ENCODE measurements around the gene FGF21. TPM values are rescaled to one million over a fixed set of nuclear protein-coding genes. Genes with fewer than 3 reads are reported as not detected.

FGF21 gene
- total RNA-seq, 2 donors from 2014 or later = not detected

- peaks cover 7 to 16% of the 10 kb centered on the region in 2 donors for H3K4me1 ChIP-seq (ENCODE audit: control insufficient read depth in 1 of 2, low read depth in 2 of 2)
- DNase-seq (ENCODE audit: low spot score) (no peak), ATAC-seq (ENCODE audit: insufficient number of reproducible peaks, low FRiP score, low read depth) (no peak)
- no peaks in the 10 kb centered on the region for H3K27me3 ChIP-seq (replicated peaks; ENCODE audit: insufficient read depth)
- H3K36me3 ChIP-seq = peaks cover 6% of the 10 kb centered on the region
- TF ChIP-seq, protein P1, sequence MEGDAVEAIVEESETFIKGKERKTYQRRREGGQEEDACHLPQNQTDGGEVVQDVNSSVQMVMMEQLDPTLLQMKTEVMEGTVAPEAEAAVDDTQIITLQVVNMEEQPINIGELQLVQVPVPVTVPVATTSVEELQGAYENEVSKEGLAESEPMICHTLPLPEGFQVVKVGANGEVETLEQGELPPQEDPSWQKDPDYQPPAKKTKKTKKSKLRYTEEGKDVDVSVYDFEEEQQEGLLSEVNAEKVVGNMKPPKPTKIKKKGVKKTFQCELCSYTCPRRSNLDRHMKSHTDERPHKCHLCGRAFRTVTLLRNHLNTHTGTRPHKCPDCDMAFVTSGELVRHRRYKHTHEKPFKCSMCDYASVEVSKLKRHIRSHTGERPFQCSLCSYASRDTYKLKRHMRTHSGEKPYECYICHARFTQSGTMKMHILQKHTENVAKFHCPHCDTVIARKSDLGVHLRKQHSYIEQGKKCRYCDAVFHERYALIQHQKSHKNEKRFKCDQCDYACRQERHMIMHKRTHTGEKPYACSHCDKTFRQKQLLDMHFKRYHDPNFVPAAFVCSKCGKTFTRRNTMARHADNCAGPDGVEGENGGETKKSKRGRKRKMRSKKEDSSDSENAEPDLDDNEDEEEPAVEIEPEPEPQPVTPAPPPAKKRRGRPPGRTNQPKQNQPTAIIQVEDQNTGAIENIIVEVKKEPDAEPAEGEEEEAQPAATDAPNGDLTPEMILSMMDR (IDR thresholded peaks at IDR 0.05) = no peak
- peak overlapping the region in 1 of 2 donors; percentile 38 for H3K27ac ChIP-seq
- no peak overlapping the region for H3K4me3 ChIP-seq
- H3K9me3 ChIP-seq = no peaks in the 10 kb centered on the region
These were observed 43.6 kb downstream of the FGF21 start for GRCh38 chr19:48798937-48799336.

GRCh38 chr19:48799358-48800300 lies 44.3 kb downstream of the FGF21 start:
- Histone ChIP-seq H3K27me3 (replicated peaks; ENCODE audit: insufficient read depth) (no peaks in the 10 kb centered on the region), H3K4me3 (no peak overlapping the region), H3K4me1 (ENCODE audit: control insufficient read depth in 1 of 2, low read depth in 2 of 2) (peaks cover 7 to 14% of the 10 kb centered on the region in 2 donors), H3K36me3 (peaks cover 6% of the 10 kb centered on the region), H3K9me3 (no peaks in the 10 kb centered on the region), H3K27ac (no peak overlapping the region)
- ATAC-seq (ENCODE audit: insufficient number of reproducible peaks, low FRiP score, low read depth) (no peak), DNase-seq (ENCODE audit: low spot score) (no peak)
- TF ChIP-seq, protein P1 (IDR thresholded peaks at IDR 0.05) = no peak

- no peak overlapping the region for H3K4me3 ChIP-seq
- TF ChIP-seq, protein P1 (IDR thresholded peaks at IDR 0.05) = no peak
These were observed 47.3 kb downstream of the FGF21 start for GRCh38 chr19:48802623-48803022.

GRCh38 chr19:48804496-48804895 lies 49.2 kb downstream of the FGF21 start:
- TF ChIP-seq, protein P1 (IDR thresholded peaks at IDR 0.05) = no peak
- no peak overlapping the region for H3K27ac ChIP-seq
- H3K36me3 ChIP-seq = peaks cover 5% of the 10 kb centered on the region

More at GRCh38 chr19:48802623-48803022, 47.3 kb downstream of the FGF21 start:
- no peaks in the 10 kb centered on the region for H3K27me3 ChIP-seq (replicated peaks; ENCODE audit: insufficient read depth)
- H3K4me1 ChIP-seq (ENCODE audit: control insufficient read depth in 1 of 2, low read depth in 2 of 2) = peaks cover 0 to 6% of the 10 kb centered on the region in 2 donors
- ATAC-seq (ENCODE audit: insufficient number of reproducible peaks, low FRiP score, low read depth) (no peak), DNase-seq (ENCODE audit: low spot score) (no peak)
- no peaks in the 10 kb centered on the region for H3K9me3 ChIP-seq
- H3K27ac ChIP-seq = no peak overlapping the region
- peaks cover 6% of the 10 kb centered on the region for H3K36me3 ChIP-seq

DNA sequence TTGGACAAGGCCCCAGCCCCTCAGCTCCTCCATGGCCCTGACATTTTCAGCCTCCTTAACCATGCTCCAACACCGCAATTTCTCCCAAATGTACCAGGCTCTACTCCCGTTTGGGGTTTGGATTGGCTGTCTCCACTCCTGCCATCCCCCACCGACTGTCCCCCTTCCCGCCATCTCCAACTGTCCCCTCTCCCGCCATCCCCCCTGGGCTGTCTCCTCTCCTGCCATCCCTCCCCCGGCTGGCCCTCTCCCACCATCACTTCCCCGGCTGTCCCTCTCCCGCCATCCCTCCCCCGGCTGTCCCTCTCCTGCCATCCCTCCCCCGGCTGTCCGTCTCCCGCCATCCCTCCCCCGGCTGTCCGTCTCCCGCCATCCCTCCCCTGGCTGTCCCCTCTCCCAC lies 50.1 kb downstream of the FGF21 start:
- Histone ChIP-seq H3K27ac (no peak overlapping the region), H3K9me3 (no peaks in the 10 kb centered on the region), H3K4me3 (no peak overlapping the region), H3K4me1 (ENCODE audit: control insufficient read depth in 1 of 2, low read depth in 2 of 2) (peaks cover 6 to 17% of the 10 kb centered on the region in 2 donors), H3K27me3 (replicated peaks; ENCODE audit: insufficient read depth) (no peaks in the 10 kb centered on the region), H3K36me3 (peaks cover 4% of the 10 kb centered on the region)
- no peak for ATAC-seq (ENCODE audit: insufficient number of reproducible peaks, low FRiP score, low read depth)
- DNase-seq (ENCODE audit: low spot score) = no peak
- TF ChIP-seq, protein P1 (IDR thresholded peaks at IDR 0.05) = no peak

More at GRCh38 chr19:48804496-48804895, 49.2 kb downstream of the FGF21 start:
- no peaks in the 10 kb centered on the region for H3K27me3 ChIP-seq (replicated peaks; ENCODE audit: insufficient read depth)
- H3K4me3 ChIP-seq = no peak overlapping the region
- peaks cover 0 to 8% of the 10 kb centered on the region in 2 donors for H3K4me1 ChIP-seq (ENCODE audit: control insufficient read depth in 1 of 2, low read depth in 2 of 2)
- ATAC-seq (ENCODE audit: insufficient number of reproducible peaks, low FRiP score, low read depth) (no peak), DNase-seq (ENCODE audit: low spot score) (no peak)
- H3K9me3 ChIP-seq = no peaks in the 10 kb centered on the region
